ENCODE data around the gene ADGRA1.
A peak's percentile ranks its signal among the peaks of the same experiment; 100 is the strongest.

Gene ADGRA1

DNA sequence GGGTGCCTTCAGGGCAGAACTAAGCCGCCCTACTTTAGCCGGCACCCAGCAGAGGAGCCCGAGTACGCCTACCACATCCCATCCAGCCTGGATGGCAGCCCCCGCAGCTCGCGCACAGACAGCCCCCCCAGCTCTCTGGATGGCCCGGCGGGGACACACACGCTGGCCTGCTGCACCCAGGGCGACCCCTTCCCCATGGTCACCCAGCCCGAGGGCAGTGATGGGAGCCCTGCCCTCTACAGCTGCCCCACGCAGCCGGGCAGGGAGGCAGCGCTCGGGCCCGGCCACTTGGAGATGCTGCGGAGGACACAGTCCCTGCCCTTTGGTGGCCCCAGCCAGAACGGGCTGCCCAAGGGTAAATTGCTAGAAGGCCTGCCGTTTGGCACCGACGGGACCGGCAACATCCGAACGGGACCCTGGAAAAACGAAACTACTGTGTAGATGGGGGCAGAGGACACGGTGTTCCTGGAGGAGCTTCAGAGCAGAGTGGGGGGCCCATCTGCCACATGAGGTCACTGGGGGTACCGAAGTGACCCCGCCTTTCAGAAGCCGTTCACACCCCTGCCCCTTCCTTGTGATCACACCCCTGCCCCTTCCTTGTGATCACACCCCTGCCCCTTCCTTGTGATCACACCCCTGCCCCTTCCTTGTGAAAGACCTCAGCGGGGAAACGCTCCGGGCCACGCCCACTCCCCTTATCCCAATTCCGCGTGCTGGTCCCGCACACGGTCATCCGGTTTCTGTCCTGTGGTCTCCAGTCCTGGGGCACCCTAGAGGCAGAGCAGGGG lies 41.5 kb downstream of the ADGRA1 start:
- ChIA-PET CTCF (no interaction called here), POLR2A (no interaction called here)
- TF ChIP-seq ZBTB26 (tag by site-specific recombination; optimal IDR thresholded peaks at IDR 0.05): no peak
- TF ChIP-seq KLF1 (tag by site-specific recombination; IDR thresholded peaks at IDR 0.05): peak; percentile 55
- no peak for TF ChIP-seq ZNF707 (tag by site-specific recombination; IDR thresholded peaks at IDR 0.05)
- peak; percentile 61 for TF ChIP-seq KLF9 (tag by site-specific recombination; IDR thresholded peaks at IDR 0.05; ENCODE audit: low read depth)
- no peak for TF ChIP-seq IKZF3 (tag by site-specific recombination; IDR thresholded peaks at IDR 0.05)
- Histone ChIP-seq H3K9me3 (ENCODE audit: control insufficient read depth, insufficient read depth, low read depth, low read length) (no peaks in the 10 kb centered on the region), H3K4me3 (ENCODE audit: low read depth, low read length) (no peak overlapping the region), H3K4me1 (ENCODE audit: control insufficient read depth, insufficient read depth, low read length) (no peaks in the 10 kb centered on the region), H3K27ac (ENCODE audit: extremely low read depth, low read depth, low read length) (no peak overlapping the region), H3K36me3 (ENCODE audit: control insufficient read depth in 2 of 2, insufficient read depth in 1 of 2, low read length in 2 of 2) (no peaks in the 10 kb centered on the region)

DNA sequence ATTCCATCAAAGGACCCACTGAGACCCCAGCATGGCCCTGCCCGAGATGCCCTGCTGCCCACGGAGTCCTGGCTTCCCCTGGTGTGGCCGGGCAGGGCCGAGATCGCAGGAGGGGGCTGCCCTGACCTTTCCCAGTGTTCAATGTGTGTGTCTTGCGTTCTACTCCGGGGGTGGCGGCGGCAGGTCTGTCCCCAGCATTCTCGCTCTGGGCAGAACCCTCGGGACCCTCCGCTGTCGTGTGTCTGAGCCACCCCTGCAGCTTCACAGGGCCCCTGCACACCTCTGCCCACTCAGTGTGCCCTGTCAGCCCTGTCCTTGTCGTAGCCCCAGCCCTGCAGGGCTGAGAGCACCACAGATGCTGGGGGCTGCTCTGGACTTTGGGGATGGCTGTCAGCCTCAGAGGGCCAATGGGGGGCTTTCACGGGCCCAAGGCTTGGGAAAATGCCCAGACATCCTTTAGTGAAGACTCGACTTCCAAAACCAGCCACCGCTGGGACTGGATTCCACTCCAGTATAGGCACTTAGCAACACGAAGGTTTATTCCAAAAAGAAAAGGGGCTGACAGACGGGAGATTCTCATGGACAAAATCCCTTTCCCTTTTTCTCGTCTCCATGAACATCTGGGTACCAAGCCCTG lies 42.3 kb downstream of the ADGRA1 start:
- TF ChIP-seq, protein P1, sequence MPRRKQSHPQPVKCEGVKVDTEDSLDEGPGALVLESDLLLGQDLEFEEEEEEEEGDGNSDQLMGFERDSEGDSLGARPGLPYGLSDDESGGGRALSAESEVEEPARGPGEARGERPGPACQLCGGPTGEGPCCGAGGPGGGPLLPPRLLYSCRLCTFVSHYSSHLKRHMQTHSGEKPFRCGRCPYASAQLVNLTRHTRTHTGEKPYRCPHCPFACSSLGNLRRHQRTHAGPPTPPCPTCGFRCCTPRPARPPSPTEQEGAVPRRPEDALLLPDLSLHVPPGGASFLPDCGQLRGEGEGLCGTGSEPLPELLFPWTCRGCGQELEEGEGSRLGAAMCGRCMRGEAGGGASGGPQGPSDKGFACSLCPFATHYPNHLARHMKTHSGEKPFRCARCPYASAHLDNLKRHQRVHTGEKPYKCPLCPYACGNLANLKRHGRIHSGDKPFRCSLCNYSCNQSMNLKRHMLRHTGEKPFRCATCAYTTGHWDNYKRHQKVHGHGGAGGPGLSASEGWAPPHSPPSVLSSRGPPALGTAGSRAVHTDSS (tag by site-specific recombination; IDR thresholded peaks at IDR 0.05): no peak
- TF ChIP-seq, protein P2, sequence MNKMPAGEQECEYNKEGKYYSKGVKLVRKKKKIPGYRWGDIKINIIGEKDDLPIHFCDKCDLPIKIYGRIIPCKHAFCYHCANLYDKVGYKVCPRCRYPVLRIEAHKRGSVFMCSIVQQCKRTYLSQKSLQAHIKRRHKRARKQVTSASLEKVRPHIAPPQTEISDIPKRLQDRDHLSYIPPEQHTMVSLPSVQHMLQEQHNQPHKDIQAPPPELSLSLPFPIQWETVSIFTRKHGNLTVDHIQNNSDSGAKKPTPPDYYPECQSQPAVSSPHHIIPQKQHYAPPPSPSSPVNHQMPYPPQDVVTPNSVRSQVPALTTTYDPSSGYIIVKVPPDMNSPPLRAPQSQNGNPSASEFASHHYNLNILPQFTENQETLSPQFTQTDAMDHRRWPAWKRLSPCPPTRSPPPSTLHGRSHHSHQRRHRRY (tag by site-specific recombination; IDR thresholded peaks at IDR 0.05): no peak
- no peak for TF ChIP-seq ZNF211 (tag by site-specific recombination; IDR thresholded peaks at IDR 0.05; ENCODE audit: low read depth)
- TF ChIP-seq SP7 (tag by site-specific recombination; IDR thresholded peaks at IDR 0.05): no peak
- no peak for TF ChIP-seq ZNF747 (tag by site-specific recombination; IDR thresholded peaks at IDR 0.05)
- TF ChIP-seq ZNF600 (tag by site-specific recombination; IDR thresholded peaks at IDR 0.05): no peak
- no peak for TF ChIP-seq ZBTB11 (tag by site-specific recombination; conservative IDR thresholded peaks at IDR 0.05; ENCODE audit: low read depth)
- Histone ChIP-seq H3K27ac (ENCODE audit: extremely low read depth, low read depth, low read length) (no peak overlapping the region), H3K9me3 (ENCODE audit: control insufficient read depth, insufficient read depth, low read depth, low read length) (no peaks in the 10 kb centered on the region), H3K4me3 (ENCODE audit: low read depth, low read length) (no peak overlapping the region), H3K36me3 (ENCODE audit: control insufficient read depth in 2 of 2, insufficient read depth in 1 of 2, low read length in 2 of 2) (no peaks in the 10 kb centered on the region), H3K4me1 (ENCODE audit: control insufficient read depth, insufficient read depth, low read length) (no peaks in the 10 kb centered on the region)
- CTCF ChIA-PET: no interaction called here
- POLR2A ChIA-PET: no interaction called here

- ChIA-PET POLR2A (no interaction called here), CTCF (no interaction called here)
- Histone ChIP-seq H3K4me1 (ENCODE audit: control insufficient read depth, insufficient read depth, low read length) (no peaks in the 10 kb centered on the region), H3K4me3 (ENCODE audit: low read depth, low read length) (no peak overlapping the region), H3K9me3 (ENCODE audit: control insufficient read depth, insufficient read depth, low read depth, low read length) (no peaks in the 10 kb centered on the region), H3K27ac (ENCODE audit: extremely low read depth, low read depth, low read length) (no peak overlapping the region), H3K36me3 (ENCODE audit: control insufficient read depth in 2 of 2, insufficient read depth in 1 of 2, low read length in 2 of 2) (no peaks in the 10 kb centered on the region)
- TF ChIP-seq ZSCAN16 (tag by site-specific recombination; IDR thresholded peaks at IDR 0.05): no peak
- no peak for TF ChIP-seq OSR2 (tag by site-specific recombination; IDR thresholded peaks at IDR 0.05)
- no peak for TF ChIP-seq KLF7 (tag by site-specific recombination; IDR thresholded peaks at IDR 0.05; ENCODE audit: borderline replicate concordance)
- TF ChIP-seq ZNF600 (tag by site-specific recombination; IDR thresholded peaks at IDR 0.05): peak; percentile 12; the same call in 1 of the 2 replicates
- no peak for TF ChIP-seq ZNF561 (tag by site-specific recombination; IDR thresholded peaks at IDR 0.05; ENCODE audit: borderline replicate concordance)
- TF ChIP-seq RBAK (tag by site-specific recombination; IDR thresholded peaks at IDR 0.05): no peak
- TF ChIP-seq GLI4 (tag by site-specific recombination; IDR thresholded peaks at IDR 0.05): peak; percentile 39; the same call in 1 of the 2 replicates
- 0 out of 2 replicates have a peak, but pooled peaks have one; percentile 4 for TF ChIP-seq EGR2 (tag by site-specific recombination; IDR thresholded peaks at IDR 0.05; ENCODE audit: low read depth)
- TF ChIP-seq ZSCAN4 (tag by site-specific recombination; IDR thresholded peaks at IDR 0.05): peak; percentile 86
- TF ChIP-seq ZFHX2 (tag by site-specific recombination; conservative IDR thresholded peaks at IDR 0.05): peak; percentile 49
- no peak for TF ChIP-seq ZNF404 (tag by site-specific recombination; IDR thresholded peaks at IDR 0.05)
Observed at GRCh38 chr10:133130602-133131001, 42.9 kb downstream of the ADGRA1 start.
